DND-41 (cell line): ENCODE results near the gene ZNF653.

Experiments used
- EZH2 ChIP-seq: IDR thresholded peaks from 3 replicates; pipeline ENCODE4 v1.6.1; 2012; ENCODE audit warnings: borderline replicate concordance, low read depth, mild to moderate bottlenecking, moderate library complexity, low read length, inconsistent platforms; ENCODE audit not compliant: severe bottlenecking
- TF ChIP-seq, protein P1 (sequence below): IDR thresholded peaks from 2 replicates; pipeline ENCODE4 v1.5.1; 2012; ENCODE audit warnings: borderline replicate concordance, low read length, moderate library complexity, mild to moderate bottlenecking; ENCODE audit not compliant: poor library complexity, severe bottlenecking; ENCODE audit errors: extremely low read depth

DNA sequence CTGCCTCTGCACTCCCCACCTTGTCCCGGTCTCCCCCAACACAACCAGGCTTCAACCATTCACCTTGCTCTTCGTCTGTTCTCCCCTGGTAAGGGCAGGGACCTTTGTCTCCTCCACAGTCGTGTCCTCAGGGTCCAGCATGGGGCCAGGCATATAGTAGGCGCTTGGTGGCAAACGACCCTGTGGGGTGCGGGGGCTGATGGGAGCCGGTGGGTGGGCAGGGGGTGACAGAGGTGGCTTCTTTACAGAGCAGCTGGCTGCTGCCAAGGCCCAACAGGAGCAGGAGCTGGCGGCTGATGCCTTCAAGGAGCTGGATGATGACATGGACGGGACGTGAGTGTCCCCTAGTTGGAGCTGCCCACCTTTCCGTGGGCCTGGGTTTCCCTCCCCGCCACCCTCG lies 60.5 kb downstream of the ZNF653 start:
- TF ChIP-seq, protein P1, sequence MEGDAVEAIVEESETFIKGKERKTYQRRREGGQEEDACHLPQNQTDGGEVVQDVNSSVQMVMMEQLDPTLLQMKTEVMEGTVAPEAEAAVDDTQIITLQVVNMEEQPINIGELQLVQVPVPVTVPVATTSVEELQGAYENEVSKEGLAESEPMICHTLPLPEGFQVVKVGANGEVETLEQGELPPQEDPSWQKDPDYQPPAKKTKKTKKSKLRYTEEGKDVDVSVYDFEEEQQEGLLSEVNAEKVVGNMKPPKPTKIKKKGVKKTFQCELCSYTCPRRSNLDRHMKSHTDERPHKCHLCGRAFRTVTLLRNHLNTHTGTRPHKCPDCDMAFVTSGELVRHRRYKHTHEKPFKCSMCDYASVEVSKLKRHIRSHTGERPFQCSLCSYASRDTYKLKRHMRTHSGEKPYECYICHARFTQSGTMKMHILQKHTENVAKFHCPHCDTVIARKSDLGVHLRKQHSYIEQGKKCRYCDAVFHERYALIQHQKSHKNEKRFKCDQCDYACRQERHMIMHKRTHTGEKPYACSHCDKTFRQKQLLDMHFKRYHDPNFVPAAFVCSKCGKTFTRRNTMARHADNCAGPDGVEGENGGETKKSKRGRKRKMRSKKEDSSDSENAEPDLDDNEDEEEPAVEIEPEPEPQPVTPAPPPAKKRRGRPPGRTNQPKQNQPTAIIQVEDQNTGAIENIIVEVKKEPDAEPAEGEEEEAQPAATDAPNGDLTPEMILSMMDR, result no peak
- no peak for TF ChIP-seq EZH2
